M059J (cell line): Measurements from ENCODE around the gene XYLT1. TPM values are rescaled to one million over a fixed set of nuclear protein-coding genes. Genes with fewer than 3 reads are reported as not detected.

ENCODE experiments used
- DNase-seq: peaks from one replicate; pipeline ENCODE4 v3.0.0-alpha.2; 2012; ENCODE audit warnings: low read depth
- total RNA-seq: library from RNA; depleted of rRNA; stranded (reverse); fragments of >200 nt; shearing (Covaris generic); gene quantifications from 2 replicates; pipeline ENCODE4 v1.2.3, GENCODE V29; 2014

XYLT1 gene
- total RNA-seq, 1 experiment from 2014 or later, result 10.3 TPM

GRCh38 chr16:17149904-17150483 is 320.8 kb downstream of the XYLT1 start:
- peak; percentile 24 for DNase-seq

GRCh38 chr16:17147942-17148341 is 322.8 kb downstream of the XYLT1 start:
- DNase-seq, result no peak

GRCh38 chr16:17145029-17145428 is 325.7 kb downstream of the XYLT1 start:
- no peak for DNase-seq

GRCh38 chr16:17144431-17144830 is 326.3 kb downstream of the XYLT1 start:
- DNase-seq, result no peak

- DNase-seq, result no peak
These were observed 327.0 kb downstream of the XYLT1 start for GRCh38 chr16:17143546-17144419.

- DNase-seq, result no peak
These were observed 332.0 kb downstream of the XYLT1 start for GRCh38 chr16:17138801-17139200.

GRCh38 chr16:17135439-17135838 is 335.3 kb downstream of the XYLT1 start:
- DNase-seq, result no peak

GRCh38 chr16:17134586-17134985 is 336.2 kb downstream of the XYLT1 start:
- no peak for DNase-seq

GRCh38 chr16:17133851-17134250 is 336.9 kb downstream of the XYLT1 start:
- DNase-seq, result no peak

- DNase-seq, result no peak
These were observed 339.4 kb downstream of the XYLT1 start for GRCh38 chr16:17131351-17131750.

- no peak for DNase-seq
These were observed 340.0 kb downstream of the XYLT1 start for GRCh38 chr16:17130733-17131132.

- no peak for DNase-seq
These were observed 340.8 kb downstream of the XYLT1 start for GRCh38 chr16:17129971-17130370.

GRCh38 chr16:17128791-17129190 is 342.0 kb downstream of the XYLT1 start:
- DNase-seq, result no peak

- DNase-seq, result no peak
These were observed 344.6 kb downstream of the XYLT1 start for GRCh38 chr16:17126156-17126555.

GRCh38 chr16:17125671-17126070 is 345.1 kb downstream of the XYLT1 start:
- DNase-seq, result peak; percentile 79

- DNase-seq, result no peak
These were observed 352.7 kb downstream of the XYLT1 start for GRCh38 chr16:17117906-17118577.

- no peak for DNase-seq
These were observed 354.0 kb downstream of the XYLT1 start for GRCh38 chr16:17116595-17117322.

GRCh38 chr16:17109413-17109812 is 361.3 kb downstream of the XYLT1 start:
- no peak for DNase-seq

- DNase-seq, result no peak
These were observed 362.2 kb downstream of the XYLT1 start for GRCh38 chr16:17108596-17108995.

GRCh38 chr16:17107450-17107849 is 363.3 kb downstream of the XYLT1 start:
- peak; percentile 32 for DNase-seq

GRCh38 chr16:17106243-17106791 is 364.4 kb downstream of the XYLT1 start:
- no peak for DNase-seq
